GM21390 (cell line): Measurements from ENCODE around the gene KAT2B.

Source experiments
- ATAC-seq: cut with Tn5 transposase; IDR thresholded peaks from one replicate; pipeline ENCODE4 v1.9.1; 2021; ENCODE audit not compliant: unreplicated experiment

KAT2B gene

DNA sequence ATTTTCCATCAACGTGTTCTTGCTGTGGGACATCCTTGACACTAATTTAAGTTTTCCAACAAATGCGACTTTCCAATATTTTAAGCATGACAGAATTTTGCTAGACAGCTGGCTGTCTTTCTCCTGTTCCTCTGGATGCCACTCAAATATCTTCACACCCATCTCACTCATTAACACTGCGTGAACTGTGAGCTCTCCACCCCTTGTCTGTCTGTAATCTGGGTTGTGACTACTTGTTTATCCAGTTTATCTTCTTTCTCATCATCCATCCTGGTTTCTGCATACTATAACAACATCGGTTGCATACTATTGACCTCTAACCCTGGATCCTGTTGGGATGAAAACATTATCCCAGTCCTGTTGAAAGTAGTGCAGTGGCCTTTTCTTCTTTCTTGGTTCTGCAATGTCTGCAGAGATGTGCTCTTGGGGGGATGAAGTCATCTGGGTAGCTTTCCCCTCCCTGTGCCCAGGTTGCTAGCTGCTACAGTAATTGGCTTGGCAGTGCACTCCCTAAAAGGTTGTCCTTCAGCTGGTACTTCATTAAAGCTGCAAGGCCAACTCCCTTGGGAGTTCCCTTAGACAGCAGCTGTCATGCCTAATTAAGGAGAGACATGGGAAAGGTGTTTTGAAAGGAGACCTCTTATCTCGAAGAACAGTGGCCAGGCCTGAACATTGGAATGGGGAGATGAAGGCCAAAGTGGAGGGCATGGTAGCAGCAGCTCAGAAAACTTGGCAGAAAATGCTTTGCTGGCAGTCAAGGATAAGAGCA lies 24.7 kb downstream of the KAT2B start:
- no peak for ATAC-seq

DNA sequence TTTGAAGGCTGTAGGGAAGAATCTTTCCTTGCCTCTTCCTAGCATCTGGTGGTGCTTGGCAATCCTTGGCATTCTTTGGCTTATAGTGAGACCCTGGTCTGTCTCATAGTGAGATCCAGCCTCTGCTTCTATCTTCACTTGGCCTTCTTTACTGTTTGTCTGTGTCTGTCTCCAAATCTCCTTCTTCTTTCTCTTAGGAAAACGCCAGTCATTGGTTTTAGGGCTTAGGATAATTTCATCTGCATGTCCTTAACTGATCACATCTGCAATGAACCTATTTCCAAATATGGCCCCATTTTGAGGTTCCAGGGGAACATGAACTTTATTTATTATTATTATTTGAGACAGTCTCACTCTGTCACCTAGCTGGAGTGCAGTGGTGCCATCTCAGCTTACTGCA lies 25.8 kb downstream of the KAT2B start:
- ATAC-seq, result no peak

- ATAC-seq, result no peak
Observed at GRCh38 chr3:20066850-20067617, 26.8 kb downstream of the KAT2B start.

DNA sequence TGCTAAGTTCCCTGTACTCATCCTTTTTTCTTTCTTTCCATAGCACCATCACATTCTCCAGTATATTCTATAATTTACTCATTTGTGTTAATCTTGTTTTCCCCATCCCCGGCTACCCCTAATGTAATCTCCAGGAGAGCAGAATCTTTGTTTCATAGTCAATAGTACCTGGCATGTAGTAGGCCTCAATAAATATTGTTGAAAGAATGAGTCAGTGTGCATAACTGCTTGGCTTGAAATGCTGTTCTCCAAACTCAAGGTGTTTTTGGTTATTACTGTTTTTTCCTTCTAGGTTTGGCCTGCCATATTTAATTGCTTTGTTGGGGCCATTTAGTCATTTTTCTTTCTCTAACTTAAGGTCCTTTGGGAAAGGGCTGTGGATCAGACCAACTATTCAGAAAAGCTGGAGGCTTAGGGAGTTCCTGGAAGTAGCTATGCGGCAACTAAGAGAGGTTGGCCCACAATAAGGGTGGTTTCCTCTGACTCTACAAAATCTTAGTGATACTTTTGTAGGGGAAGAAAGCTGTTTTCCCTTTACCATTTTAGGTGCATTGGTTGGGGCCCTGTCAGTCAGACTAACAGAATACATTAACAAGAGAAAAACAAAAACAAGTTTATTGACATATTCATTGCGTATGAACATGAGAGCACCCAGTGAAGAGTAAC lies 28.4 kb downstream of the KAT2B start:
- no peak for ATAC-seq

- no peak for ATAC-seq
Observed at GRCh38 chr3:20069178-20069532, 28.9 kb downstream of the KAT2B start.

DNA sequence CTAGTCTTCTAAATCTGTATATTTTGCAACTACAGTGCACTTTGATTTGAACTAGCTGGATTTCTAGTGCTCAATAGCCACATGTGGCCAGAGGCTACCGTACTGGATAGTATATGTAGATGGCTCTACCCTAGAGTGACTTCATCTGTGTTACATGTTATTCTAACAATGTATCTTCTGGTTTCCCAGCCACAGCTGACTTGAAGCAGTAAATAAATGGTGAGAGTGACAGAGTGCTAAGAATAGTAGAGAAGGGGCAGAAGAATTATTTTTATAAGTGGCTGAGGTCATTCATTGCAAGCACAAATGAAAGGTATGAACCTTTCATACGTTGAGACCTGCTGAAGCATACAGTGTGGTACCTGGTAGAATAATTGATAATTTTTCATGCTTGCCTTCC lies 30.9 kb downstream of the KAT2B start:
- ATAC-seq, result no peak

GRCh38 chr3:20072422-20072821 lies 32.2 kb downstream of the KAT2B start:
- no peak for ATAC-seq

- ATAC-seq, result no peak
Observed at GRCh38 chr3:20073068-20073467, 32.8 kb downstream of the KAT2B start.

- no peak for ATAC-seq
Observed at GRCh38 chr3:20073683-20074082, 33.4 kb downstream of the KAT2B start.

DNA sequence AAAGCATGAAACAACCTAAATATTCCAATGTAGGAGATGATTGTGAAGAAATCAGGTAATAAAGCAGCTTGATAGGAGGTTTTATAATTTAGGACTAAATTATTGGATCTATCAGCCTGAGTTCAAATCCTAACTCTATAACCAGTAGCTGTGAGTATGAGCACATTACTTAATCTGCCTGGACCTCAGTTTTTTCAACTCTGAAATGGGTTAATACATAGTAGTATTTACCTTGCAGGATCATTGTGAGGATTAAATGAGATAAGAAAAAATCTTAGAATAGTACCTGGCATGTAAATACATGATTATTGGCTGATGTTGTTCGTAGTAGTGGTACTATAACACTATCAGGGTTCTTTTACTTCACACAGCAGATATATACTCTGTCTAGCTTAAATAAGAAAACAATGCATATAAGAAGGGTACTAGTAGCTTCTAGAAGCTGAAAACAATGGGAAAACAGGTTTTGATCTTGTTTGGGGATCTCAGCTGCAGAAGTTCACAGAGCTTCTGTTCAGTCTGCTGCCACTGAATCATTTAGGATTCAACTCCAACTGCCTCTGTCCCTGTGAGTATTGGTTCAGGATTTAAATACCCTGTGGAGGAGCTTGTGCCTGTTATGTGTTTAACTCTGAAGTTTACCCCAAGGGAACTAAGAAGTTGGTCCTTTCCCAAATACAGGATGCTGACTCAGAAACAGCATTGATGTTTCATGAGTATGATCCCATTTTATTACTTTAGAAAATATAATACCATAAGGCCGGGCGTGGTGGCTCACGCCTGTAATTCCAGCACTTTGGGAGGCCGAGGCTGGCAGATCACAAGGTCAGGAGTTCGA lies 34.2 kb downstream of the KAT2B start:
- no peak for ATAC-seq

DNA sequence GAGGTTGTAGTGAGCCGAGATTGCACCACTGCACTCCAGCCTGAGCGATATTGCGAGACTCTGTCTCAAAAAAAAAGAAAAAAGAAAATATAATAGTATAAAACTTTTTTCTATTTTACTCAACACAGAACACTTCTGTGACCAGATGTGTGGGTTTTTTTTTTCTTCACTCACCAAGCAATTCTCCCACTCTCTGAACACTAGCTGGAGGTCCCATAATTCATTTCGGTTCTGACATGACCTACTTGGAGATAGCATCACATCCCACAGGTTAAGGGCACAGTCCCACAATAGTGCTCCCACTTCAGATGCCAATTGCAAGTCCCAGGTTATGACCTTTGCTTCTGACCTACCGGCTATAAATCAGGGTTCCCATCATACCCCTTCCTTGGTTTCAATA lies 35.0 kb downstream of the KAT2B start:
- no peak for ATAC-seq

DNA sequence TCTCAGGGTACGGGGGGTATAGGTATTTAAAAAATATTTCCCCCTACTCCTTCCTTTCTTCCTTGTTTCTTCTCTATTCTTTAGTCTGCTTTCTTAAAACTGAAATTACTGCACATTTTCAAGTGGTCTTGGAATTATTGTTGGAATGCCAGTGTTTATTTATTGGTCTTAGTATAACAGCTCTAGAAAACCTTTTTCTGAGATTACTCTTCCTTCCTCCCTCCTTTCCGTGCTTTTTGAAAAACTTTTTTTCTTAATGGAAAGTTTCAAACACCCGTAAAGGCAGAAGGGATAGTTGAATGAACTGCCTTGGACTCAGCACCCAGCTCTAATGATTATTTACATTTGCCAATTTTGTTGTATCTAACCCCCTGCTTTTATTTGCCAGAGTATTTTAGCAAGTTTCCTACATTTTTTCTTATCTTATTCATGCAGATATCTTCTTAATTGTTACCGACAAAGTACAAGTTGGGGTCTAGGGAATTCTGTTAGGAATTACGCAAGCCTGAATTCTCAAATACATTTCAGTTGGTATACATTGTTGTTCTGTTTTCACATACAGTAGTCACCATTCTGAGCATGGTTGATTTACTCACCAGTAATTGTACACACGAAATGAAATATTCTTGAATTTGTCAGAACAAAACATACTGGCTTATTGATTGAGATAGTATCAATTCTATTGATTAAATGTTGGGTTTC lies 36.2 kb downstream of the KAT2B start:
- ATAC-seq, result no peak

GRCh38 chr3:20077068-20077467 lies 36.8 kb downstream of the KAT2B start:
- ATAC-seq, result no peak

DNA sequence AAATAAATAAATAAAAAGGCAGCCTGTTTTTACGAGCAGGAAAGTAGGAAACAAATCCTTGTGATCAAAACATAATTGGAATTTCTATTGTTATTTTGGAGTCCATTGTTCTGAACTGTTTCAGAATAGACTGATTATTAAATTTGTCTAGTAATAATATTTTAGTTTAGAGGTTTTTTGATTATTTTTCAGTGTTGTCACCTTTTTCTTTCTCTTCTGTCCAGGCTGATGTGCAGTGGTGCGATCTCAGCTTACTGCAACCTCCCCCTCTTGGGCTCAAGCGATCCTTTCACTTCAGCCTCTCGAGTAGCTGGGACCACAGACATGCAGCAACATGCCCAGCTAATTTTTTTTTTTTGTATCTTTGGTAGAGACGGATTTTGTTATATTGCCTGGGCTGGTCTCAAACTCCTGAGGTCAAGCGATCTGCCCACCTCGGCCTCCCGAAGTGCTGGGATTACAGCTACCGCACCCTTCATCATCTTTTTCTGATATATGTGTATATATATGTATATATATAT lies 38.0 kb downstream of the KAT2B start:
- no peak for ATAC-seq

- ATAC-seq, result no peak
Observed at GRCh38 chr3:20079621-20080020, 39.4 kb downstream of the KAT2B start.

GRCh38 chr3:20080956-20081554 lies 40.8 kb downstream of the KAT2B start:
- peak; percentile 96 for ATAC-seq

GRCh38 chr3:20083253-20083652 lies 43.0 kb downstream of the KAT2B start:
- no peak for ATAC-seq

DNA sequence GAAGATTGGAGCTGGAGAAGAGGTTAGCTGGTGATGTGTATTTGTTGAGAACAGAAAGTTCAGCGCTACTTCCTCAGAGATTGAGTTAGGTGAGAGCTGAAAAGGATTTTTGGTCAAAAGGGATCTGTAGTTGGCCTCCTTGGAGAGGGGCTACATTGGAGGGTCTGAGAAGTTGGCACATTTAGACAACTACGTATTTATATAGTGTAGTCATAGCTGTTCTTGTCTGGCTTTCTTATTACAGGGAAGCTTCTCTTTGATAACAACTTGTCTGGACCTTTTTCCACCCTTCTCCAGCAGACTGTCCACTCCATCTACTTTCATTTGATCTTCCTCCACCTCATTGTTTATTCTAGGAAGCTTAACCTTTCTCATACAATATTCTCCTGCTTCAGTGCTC lies 43.7 kb downstream of the KAT2B start:
- no peak for ATAC-seq

DNA sequence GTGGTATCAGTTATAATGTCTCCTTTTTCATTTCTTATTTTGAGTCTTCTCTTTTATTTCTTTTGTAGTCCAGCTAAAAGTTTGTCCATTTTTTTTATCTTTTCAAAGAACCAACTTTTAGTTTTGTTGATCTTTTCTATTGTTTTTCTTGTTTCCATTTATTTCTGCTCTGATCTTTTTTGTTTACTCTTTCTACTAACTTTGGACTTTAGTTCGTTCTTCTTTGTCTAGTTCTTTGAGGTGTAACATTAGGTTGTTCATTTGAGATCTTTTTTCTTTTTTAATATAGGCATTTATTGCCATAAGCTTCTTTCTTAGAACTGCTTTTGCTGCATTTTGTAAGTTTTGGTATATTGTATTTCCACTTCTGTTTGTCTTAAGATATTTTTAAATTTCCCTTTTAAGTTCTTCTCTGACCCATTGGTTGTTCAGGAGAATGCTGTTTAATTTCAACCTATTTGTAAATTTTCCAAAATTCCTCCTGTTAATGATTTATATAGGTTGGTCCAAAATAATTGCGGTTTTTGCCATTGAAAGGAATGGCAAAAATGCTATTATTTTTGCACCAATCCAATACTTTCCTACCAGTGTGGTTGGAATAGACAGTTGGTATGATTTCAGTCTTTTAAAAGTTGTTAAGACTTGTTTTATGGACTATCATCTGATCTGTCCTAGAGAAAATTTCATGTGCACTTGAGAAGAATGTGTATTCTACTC lies 51.2 kb downstream of the KAT2B start:
- ATAC-seq, result no peak
